GM19467 (cell line): ENCODE measurements around the gene DLGAP5.

Experiments
- ATAC-seq: cut with Tn5 transposase; IDR thresholded peaks from one replicate; pipeline ENCODE4 v1.9.1; 2021; ENCODE audit warnings: mild to moderate bottlenecking, moderate library complexity; ENCODE audit not compliant: unreplicated experiment

The DLGAP5 gene

DNA sequence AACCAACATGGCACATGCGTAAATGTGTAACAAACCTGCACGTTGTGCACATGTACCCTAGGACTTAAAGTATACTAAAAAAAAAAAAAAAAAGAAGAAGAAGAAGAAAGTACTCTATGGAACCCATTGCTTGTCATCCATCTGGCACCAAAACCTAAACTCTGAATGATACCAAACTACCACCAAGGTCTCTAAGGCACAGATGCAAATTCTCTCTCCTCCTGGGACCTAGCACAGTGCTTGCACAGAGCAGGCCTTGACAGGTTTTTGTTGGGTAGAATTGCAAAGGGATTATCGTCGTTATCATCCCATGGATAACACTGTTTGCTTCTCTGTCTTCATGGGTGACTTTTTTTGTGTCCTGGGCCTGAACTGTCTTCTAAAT, 75.5 kb downstream of the DLGAP5 start:
- ATAC-seq, result no peak

DNA sequence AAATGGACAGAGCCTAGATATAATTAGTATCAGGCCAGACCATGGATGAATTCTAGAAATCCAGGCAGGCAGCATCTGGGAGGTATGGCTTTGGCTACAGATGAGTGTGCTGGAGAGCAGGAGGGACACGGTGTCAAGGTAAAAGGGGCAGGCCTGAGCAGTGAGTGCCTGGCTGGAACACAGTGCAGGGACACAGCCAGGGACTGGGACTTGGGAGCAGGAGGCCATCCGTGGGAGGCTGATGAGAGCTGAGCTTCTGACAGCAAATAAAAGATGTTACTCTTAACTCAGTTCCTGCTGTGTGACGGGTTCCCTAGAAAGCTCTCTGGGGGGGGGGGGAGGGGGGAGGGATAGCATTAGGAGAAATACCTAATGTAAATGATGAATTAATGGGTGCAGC, 75.9 kb downstream of the DLGAP5 start:
- ATAC-seq, result no peak

DNA sequence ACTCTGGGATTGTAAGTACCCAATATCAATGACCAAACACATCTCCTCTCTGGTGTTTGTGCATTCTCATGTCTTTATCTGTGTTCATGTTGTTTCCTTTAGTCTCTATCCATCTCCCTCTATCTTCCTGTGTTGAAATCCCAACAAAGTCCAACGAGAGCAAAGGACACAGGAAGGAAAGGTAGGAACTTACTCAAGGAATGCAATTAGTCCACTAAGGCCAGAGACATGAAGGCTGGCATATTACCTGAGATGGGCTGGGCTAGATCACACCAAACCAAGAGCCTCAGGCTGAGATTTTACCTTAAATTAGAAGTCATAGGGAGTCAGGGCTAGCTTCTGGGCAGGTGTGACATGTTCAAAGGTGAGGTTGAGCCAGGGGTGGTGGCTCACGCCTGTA, 76.7 kb downstream of the DLGAP5 start:
- ATAC-seq, result no peak

DNA sequence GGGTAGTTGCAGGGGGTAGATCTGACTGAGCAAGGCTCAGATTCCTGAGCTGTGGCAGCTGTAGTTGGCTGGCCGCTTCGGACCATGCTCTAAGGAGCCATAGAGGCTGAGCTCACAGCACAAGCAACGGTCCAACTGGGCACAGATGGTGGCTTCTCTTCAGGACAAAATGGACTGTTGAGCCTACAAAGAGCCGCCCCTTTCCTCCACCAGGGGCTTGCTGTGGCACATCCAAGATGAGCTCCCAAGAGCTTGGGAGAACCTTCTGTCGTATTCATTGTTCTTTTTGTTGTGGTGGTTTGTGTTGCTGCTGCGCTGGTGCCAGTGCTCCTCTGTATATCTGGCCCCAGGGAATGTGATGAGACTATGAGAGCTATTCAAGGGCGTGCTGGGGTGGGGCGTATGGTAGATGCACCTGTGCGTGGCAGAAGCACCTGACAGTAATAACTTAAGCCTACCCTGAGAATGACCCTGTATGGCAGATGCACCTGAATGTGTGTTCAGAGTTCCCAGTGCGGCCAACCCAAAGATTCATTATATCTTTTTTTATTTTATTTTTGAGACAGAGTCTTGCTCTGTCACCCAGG, 80.2 kb downstream of the DLGAP5 start:
- ATAC-seq, result no peak

DNA sequence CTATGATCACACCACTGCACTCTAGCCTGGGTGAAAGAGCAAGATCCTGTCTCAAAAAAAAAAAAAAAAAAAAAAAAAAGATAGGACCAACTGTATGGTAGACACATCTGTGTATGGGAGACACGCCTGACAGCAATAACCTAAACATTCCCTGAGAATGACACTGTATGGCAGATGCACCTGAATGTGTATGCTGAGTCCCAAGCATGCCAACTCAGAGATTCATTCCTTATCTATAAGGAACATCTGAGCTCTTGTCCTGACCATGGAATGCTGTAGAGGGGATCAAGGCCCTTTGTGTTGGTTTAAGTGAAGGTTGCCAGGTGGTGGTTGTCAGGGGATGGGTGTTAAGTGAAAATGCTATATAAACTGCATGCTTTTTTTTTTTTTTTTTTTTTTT, 81.5 kb downstream of the DLGAP5 start:
- no peak for ATAC-seq

DNA sequence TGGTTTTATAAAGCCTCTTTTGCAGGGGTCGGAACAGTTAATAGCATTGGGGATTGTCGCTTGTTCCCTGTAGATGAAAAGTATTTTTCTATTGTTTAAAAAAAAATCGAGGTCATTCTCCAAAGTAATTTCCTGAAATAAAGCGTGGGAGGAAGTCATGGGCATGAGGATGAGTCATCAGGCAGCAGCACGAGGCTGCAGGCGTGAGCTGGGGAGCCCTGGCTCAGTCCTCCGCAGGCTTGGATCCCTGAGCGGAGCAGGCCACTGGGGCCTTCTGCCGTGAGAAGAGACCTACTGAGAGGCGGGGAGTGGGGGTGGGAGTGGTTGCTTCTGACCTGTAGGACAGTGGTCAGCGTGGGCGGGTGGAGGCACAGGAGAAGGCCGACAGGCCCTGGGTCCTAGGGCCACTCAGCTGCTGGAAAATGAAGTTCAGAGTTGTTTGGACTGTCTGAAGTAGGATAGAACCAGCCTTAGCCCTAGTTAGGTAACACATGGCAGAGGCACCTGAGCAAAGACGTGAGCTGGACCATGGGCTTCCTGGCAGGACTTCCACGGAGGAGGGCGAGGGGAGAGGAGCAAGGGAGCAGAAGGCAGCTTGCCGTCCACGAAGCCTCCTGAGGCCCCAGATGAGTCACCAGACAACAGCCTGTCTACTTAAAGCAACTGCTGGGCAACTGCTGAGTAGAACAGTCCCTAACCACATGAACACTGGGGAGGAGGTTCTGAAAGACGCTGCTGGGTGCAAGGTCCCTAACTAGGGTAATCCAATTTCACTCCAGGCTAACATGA, 83.4 kb downstream of the DLGAP5 start:
- ATAC-seq, result no peak

DNA sequence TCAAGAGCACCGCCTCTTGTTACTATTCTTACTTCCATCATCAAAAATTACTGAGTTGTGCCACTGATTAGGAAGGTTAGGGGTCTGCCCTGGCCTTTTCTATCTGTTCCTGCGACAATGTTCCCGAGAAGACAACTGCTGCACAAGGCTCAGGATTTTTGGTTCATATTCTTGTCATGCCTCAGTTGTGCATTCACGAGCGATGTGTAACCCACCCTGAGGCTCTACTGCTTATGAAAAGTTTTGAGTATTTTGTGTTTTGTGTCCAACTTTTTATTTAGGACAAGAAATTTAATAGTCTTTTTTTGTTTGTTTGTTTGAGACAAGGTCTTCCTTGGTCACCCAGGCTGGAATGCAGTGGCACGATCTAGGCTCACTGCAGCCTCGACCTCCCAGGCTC, 85.4 kb downstream of the DLGAP5 start:
- no peak for ATAC-seq

DNA sequence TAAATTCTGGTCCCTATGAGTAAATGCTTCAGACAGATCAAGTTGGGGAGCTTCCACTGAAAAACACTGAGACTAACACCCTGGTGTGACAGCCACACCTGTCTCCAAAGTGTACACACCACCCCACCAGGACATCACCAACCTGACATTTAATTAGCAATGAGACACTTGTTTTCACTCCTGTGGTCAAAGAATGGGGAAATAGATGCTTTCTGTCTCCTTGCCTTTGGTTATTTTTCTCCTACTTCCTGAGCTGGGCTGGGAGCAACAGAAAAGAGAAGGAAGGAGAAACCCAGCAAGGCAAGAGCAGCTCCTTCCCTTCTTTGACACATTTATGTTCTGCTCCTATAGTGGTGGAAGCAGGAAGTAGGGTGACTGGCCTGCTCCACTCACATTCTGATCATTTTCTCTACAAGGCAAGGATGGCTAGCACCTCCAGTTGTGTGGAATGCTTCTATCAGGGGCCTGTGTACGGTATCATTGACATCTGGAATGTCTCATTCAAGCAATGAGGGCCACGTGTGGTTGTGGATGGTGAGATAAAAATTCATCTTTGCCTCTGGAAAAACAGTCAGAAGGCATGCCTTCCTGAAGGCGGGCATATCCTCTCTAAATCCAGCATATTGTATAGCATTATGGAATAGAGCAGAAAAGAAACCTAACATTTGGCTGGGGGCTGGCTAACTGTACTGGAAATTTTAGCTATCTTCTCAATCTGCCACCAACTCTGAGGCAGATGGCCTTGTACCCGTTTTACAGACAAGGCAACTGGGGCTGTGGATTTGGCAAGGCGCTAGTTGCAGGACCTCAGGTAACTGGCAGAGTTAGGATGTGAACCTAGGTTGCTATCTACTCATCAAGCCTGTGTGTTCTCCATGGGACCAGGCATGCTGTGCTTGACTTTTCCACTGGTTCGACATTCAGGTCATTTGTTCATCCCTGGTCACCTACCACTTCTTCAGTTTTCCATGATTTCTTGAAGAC, 87.1 kb downstream of the DLGAP5 start:
- ATAC-seq, result no peak

DNA sequence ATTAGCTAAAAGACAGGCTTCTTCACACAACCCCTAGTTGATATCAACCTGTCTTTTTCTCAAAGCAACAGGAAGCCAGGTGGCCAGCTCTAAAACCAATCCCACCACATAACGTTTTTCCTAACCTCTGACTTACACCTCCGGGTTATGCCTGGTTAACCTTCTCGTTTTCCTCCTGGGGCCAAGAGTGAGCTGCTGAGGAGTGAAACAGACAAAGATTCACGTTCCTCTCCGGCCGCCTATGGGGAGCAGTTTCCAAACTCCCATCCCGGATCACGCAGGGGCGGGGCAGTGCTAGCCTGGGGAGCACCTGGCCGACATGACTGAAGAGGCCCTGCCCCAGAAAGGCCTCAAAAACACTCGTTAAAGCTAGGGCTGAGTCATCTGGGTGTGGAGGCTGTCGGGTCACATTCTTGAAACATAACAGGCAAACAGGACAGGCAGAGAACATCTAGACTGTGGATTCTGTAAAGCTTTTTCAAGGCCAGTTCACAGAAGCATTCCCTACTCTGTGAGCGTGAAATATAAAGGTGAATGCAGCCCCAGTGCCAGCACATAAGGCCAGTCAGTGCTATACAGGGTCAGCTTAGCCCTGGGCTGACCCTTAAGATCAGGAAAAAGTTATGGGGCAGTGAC, 88.3 kb downstream of the DLGAP5 start:
- ATAC-seq, result peak; percentile 36

DNA sequence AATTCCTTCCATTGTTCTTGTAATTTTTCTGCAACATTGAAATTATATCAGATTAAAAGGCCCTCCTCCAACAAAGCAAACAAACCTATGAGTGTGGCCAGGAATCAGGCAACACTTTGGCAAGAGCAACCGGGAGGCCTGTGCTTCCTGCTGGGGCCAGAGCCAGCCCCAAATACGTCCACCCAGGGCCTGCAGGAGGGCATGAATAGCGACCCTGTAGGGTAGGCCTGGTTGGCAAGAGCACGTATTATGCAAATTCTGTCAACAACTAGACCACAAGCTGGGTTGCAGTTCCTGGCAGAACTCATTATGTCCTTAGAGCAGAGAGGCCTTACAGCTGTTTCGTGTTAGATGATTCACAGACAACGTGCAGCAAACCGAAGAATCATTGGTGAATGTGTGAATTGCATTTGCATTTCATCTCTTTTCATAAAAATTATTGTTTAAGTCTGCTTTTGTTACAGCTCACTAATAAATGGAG, 89.2 kb downstream of the DLGAP5 start:
- ATAC-seq, result peak; percentile 61

DNA sequence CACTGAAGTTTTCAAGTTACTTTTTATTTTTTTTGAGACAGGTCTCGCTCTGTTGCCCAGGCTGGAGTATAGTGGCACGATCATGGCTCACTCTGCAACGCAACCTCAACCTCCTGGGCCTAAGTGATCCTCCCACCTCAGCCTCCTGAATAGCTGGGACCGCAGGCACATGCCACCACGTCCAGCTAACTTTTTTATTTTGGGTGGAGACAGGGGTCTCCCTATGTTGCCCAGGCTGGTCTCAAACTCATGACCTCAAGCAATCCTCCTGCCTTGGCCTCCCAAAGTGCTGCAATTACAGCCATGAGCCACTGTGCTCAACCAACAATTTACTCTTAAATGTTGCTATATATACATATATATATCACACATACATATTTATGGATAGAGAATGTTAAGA, 89.7 kb downstream of the DLGAP5 start:
- no peak for ATAC-seq

DNA sequence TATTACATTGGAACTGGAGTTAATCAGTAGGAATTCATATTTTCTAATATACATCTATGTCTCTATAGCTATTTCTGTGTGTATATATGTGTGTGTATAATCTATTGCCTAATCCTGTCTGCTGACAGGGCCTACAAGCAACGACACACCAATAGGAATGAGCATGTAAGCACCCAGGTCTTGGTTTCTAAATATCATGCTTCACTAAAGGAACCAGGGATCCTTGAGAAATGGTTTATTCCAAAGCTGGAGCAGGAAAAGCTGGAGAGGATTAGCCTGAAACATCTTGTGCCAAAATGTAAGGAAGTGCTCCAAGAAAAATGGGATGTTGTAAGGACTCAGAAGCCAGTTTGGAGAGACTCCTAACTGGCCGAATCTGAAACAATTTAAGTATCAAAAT, 91.6 kb downstream of the DLGAP5 start:
- ATAC-seq, result no peak

DNA sequence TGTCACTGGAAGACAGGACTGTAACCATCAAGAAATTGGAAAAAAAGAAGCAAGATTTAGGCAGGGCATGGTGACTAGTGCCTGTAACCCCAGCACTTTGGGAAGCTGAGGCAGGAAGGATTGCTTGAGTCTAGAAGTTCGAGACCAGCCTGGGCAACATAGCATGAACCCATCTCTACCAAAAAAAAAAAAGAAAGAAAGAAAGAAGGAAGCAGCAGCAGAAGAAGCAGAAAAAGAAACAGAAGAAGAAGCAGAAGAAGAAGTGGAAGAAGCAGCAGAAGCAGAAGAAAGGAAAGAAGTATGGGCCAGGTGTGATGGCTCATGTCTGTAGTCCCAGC, 92.9 kb downstream of the DLGAP5 start:
- no peak for ATAC-seq
